H54 (cell line): Measurements from ENCODE around the gene PKIG.
A peak's percentile ranks its signal among the peaks of the same experiment; 100 is the strongest.

Experiments used
- DNase-seq: peaks from one replicate; pipeline ENCODE4 v3.0.0; 2011; ENCODE audit warnings: low spot score, mixed read lengths; ENCODE audit not compliant: insufficient read length
- FAIRE-seq: peaks from 3 replicates; lab custom pipeline; 2011; peaks lifted over from hg19 to GRCh38; lab: Jason Lieb, UNC
- POLR2A ChIP-seq: IDR thresholded peaks from 2 replicates; pipeline ENCODE4 v1.6.1; 2011; ENCODE audit warnings: low read depth, mild to moderate bottlenecking, low read length

Gene PKIG

DNA sequence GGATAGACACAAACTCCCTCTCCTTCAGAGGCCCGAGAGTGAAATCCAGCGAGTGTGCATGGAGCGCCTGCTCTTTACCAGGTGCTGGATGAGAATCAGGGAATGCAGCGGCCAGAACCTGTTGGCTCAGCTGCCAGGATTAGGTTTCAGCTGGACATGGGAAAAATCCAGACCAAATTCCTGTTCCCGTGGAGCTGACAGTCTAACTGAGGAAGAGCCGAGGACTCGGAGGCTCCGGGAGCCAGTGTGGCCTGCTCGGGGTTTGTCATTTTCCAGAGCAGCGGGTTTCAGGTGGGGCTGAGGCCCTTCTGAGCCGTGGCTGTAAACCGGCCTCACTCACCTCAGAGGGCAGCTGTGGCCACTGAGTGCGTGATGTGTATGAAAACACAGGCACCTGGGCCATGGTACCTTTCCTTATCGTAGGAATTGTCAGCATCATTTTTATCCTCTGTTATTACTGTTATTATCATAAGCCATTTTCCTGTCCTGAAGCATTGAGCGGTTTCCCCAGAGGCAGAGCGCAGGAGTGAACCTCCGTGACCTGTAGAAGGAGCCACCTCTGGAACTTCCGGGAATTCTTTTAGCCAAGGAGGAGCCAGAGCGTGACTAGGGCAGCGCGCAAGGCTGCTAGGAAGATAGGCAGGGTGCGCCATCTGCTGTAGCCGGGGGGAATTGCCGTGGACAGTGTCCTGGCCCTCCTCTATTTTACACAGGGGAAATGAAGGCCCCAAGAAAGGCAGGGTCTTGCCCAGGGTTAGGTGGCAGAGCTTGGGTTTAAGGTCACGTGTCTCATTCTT lies 27.3 kb downstream of the PKIG start:
- FAIRE-seq (no peak), DNase-seq (peak; percentile 93)
- TF ChIP-seq POLR2A, result no peak

DNA sequence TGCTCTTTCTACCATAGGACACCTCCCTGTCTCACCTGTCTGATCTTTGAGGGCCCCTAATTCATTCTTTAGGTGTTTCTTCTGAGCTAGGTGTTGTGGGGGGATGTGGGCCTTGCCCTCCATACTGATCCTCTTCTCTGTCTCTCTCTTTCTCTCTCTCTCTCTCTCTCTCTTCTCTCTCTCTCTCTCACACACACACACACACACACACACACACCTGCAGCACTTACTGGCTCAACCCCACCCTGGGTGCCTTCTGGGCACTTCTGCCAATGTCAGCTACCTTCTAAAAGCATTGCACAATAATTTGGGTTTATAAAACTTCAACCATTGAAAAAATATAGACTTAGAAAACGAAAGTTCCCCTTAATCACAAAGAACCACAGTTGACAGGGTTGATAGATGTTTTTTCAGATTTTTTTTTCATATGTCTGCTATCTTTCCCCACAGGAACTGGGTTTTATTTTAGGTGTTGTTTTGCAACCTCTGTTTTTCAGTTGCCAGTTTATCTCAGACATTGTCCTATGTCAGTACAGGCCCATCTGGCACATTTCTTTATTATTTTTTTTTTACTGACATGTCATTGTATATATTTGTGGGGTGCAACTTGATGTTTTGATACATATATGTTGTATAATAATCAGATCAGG lies 28.1 kb downstream of the PKIG start:
- TF ChIP-seq POLR2A, result no peak
- FAIRE-seq, result no peak
- DNase-seq, result no peak

DNA sequence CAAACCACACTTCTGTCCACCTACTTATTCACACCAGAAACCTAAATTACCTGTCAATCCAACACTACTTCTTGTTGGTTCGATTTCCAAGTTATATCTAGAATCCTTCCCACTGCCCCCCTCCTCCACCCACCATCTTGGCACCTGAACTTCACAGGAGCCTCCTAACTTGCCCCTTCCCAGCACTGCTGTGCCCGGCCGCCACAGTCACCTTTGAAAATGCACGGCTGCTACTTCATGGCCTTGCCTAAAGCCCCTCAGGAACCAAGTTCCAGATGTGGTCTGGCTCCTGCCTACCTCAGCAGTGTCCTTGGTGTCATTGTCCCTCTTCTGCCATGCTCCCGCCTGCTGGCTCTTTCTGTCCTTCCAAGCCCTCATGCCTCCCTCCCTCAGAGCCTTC lies 31.2 kb downstream of the PKIG start:
- no peak for DNase-seq
- FAIRE-seq, result no peak
- no peak for TF ChIP-seq POLR2A

DNA sequence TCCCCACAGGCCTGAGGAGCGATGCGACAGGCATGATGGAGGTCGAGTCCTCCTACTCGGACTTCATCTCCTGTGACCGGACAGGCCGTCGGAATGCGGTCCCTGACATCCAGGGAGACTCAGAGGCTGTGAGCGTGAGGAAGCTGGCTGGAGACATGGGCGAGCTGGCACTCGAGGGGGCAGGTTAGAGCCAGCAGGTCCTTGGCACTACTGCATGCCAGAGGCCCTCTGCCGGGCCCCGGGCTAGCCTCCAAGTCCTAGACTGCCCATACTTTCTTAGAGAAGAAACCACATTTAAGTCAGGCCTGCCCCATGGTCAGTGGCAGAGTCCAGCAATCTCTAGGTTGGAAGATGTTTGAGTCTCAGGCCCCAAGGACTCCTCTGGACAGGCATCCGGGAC lies 32.1 kb downstream of the PKIG start:
- FAIRE-seq (no peak), DNase-seq (no peak)
- TF ChIP-seq POLR2A, result no peak

DNA sequence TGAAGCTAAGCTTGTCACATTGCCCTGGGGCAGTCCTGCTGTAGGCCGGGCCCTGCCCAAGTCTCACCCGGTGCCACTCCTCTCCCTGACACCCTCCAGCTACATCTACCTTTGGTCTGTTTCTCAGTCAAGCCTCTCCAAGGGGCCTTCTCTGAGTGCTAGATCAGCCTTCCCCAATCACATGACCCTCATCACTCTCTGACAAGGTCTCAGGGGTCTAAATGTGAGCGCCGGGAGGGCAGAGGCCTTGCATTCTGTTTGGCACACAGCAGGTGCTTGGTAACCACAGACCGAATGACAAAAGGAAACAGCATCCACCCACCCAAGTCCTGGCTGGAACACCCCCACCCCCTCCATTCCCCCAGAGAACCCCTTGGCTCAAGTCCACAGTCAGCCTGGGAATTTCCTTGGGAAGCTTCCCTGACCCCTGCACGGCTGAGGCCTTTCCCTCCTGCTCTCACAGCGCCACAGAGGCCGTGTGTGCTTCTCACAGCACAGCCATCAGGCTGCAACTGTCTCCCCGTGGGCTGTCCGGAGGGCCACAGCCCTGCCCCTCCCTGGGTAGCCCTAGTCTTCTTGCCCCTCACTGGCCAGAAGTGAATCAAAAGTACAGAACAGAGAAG lies 32.9 kb downstream of the PKIG start:
- DNase-seq (no peak), FAIRE-seq (no peak)
- TF ChIP-seq POLR2A, result no peak

DNA sequence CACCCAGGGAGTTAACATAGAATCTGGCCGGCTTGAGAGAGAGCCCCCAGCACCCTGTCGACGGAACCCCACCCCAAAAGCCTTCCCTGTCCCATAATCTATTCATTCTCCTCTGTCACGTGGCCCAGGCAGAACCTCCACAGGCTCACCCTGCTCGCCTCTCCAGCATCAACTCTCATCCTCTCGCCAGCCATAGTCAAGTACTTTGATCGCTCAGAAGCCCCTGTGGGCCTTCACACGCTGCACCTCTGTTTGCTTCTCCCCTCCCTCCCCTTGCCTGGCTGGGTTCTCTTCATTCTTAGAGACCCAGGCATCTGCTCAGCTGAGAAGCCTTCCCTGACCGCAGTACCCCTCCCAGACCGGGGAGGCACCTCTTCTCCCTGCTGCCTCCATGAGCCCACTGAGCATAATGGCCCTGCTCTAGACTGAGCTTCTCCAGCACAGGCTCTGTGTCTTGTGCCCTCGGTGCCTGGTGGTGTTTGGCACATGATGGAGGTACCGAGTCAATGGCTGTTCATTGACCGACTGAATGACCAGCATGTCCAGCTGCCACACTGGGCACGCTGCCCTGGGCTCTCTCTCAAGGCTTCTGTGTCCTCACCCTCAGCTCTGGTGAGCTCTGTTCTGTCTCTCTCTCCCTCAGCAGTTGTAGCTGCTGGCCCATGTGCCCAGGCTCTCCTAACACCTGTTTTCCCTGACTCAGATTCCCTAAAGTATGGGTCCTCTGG lies 33.7 kb downstream of the PKIG start:
- no peak for DNase-seq
- FAIRE-seq, result no peak
- no peak for TF ChIP-seq POLR2A

DNA sequence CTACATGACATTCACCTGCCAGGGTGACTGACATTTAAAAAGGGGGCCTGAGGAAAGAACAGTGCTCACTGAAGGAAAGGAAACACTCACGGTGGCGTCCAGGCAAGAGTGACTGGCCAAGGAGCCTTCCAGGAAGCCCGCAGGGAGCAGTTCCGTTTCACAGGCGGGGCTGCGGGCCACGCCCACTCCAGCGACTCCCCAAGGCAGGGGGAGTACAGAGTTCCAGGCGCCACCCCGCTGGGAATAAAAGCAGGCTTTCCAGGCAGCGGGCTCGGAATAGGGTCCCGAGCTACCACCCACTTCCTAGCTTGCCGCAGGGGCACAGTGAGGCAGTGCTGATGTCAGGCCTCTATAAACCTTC lies 34.2 kb downstream of the PKIG start:
- FAIRE-seq (no peak), DNase-seq (no peak)
- no peak for TF ChIP-seq POLR2A

DNA sequence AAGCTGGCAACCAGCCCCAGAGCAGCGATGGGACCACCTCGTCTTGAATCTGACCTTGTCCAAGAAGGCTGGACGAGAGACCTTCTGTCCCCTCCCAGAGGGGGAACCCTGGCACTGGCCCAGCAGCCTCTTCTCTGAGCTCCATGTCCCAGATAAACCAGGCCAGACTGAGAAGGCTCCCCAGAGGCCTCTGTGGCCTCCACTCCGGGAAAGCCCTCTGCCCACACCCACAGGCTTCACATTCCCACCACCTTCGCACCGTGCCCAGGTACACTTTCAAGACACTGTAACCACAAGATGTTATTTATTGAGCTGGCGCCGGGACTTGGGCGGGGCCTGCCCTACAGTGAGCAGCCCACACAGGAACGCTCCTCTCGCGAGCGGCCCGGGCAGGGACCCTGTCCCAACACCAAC lies 35.9 kb downstream of the PKIG start:
- DNase-seq (no peak), FAIRE-seq (no peak)
- TF ChIP-seq POLR2A, result no peak

DNA sequence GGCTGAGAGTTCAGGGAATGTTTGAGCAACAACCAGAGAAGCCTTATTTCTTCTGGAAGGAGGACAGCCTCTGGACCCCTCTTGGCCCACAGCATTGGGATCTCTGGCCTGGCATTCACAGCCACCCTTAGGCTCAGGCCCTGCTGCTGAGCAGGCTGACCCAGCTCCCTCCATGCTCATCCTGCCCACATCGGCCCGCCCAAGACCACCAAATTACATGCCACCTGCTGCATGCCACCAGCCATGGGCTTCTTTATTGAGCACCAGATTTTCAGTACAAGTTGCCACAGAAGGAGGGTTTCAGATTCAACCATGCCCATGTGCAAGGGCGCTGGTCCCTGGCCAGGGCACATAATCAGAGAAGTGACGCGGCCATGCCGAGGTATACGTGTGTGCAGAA lies 36.9 kb downstream of the PKIG start:
- no peak for FAIRE-seq
- DNase-seq, result no peak
- TF ChIP-seq POLR2A, result no peak

DNA sequence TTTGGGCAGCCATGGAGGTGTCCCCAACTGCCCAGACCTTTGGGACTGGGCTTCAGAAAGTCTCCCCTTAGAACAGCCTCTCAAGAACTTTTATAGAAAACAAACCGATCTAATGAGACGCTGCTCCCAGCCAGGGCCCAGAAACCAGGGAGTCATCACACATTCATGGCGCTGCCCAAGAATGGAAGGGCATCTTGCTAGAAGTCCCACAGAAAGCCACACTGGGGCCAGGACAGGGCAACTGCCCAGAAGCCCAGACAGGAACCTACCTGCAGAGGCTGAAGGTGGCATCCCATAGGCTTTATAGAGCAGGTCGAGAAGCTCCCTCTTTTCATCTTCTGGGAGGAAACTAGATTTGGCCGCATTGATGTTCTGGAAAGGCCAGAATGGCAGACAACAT lies 37.7 kb downstream of the PKIG start:
- no peak for DNase-seq
- no peak for TF ChIP-seq POLR2A
- FAIRE-seq, result no peak

DNA sequence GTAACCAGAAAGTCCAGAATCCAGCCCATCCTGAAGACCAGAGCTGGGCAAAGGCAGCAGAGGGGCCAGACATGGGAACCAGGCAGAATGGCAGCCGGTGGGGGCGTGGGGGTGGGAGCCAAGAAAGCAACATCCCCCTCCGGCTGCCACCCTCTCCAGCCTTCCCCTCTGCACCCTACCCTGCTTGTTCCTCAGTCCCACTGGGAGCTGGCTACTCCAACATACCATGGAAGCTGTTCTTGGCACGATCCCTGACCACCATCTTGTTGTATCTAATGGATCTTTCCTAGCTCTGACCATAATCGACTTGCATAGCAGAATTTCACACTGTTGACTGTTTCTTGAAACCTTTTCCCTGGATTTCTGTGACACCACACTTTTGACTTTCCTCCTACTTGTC lies 38.9 kb downstream of the PKIG start:
- FAIRE-seq, result no peak

DNA sequence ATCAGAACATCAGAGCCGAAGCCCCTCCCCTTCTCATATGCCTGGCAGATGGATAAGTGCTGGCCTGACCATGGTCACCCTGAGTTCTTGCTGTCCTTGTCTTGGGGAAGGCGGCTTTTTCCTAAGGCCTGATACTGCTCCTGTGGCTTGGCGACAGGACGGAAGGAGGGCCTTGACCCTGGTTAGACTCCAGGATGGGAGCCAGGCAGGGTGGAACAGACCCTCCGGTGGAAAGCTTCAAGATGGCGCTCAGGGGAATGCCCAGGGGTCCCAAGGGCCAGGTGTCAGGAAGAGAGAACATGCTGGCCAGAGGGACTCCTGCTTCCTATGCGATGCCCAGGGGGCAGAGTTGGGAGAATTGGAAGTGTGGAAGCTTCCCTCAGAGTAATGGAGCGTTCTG lies 39.6 kb downstream of the PKIG start:
- no peak for TF ChIP-seq POLR2A
- FAIRE-seq (no peak), DNase-seq (no peak)

More for the DNA sequence above, 38.9 kb downstream of the PKIG start:
- no peak for TF ChIP-seq POLR2A
- no peak for DNase-seq

DNA sequence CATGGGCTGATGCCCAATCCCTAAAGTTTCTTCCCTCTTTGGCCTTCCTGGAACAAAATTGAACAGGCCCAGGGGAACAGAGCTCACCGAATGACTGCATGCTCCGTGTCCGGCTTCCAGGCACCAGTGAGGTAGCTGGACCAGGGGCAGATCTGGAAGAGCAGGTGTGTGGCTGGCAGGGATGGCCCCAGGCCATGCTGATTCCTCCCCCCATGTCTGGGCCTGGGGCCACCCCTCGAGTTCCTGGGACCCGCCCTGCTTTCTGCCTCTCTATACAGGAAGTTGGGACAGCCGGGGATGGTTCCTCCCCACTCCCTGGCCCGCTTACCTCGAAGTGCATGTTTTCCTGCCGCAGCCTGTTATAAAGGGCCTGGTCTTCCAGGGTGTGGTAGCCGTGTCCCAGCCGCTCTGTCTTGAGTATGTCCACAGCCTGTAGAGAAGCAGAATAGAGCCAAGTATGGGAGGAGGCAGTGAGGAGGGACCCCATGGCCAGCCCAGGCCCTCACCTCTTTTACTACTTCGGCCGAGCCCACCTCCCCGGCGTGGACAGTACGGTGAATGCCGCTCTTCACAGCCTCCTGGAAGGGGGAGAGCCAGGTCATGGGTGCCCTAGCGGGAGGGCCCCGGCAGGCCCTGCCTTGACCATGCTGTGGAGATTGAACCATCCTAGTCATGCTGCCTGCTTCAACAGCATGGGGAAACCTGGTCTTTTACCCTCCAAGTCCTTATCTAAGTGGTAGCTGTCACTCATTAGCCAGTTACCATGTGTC lies 40.3 kb downstream of the PKIG start:
- DNase-seq (no peak), FAIRE-seq (no peak)

More for the DNA sequence above, 40.3 kb downstream of the PKIG start:
- no peak for TF ChIP-seq POLR2A
